Stimulated activated CD4-positive, alpha-beta T cell treated with anti-CD3 and anti-CD28 coated beads, Interleukin-4, amount 100 ng/mL, for 1 hour (primary cell): ENCODE measurements around the gene CCR9.
"Not testable (repeated sequence)": the region's sequence is repeated elsewhere in the genome, so short reads cannot be mapped to it uniquely, and the experiment has no call there.

ENCODE experiments used
- DNase-seq: peaks from one replicate; pipeline ENCODE4 v3.0.0-alpha.2; 2020

Gene CCR9, protein sequence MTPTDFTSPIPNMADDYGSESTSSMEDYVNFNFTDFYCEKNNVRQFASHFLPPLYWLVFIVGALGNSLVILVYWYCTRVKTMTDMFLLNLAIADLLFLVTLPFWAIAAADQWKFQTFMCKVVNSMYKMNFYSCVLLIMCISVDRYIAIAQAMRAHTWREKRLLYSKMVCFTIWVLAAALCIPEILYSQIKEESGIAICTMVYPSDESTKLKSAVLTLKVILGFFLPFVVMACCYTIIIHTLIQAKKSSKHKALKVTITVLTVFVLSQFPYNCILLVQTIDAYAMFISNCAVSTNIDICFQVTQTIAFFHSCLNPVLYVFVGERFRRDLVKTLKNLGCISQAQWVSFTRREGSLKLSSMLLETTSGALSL

DNA sequence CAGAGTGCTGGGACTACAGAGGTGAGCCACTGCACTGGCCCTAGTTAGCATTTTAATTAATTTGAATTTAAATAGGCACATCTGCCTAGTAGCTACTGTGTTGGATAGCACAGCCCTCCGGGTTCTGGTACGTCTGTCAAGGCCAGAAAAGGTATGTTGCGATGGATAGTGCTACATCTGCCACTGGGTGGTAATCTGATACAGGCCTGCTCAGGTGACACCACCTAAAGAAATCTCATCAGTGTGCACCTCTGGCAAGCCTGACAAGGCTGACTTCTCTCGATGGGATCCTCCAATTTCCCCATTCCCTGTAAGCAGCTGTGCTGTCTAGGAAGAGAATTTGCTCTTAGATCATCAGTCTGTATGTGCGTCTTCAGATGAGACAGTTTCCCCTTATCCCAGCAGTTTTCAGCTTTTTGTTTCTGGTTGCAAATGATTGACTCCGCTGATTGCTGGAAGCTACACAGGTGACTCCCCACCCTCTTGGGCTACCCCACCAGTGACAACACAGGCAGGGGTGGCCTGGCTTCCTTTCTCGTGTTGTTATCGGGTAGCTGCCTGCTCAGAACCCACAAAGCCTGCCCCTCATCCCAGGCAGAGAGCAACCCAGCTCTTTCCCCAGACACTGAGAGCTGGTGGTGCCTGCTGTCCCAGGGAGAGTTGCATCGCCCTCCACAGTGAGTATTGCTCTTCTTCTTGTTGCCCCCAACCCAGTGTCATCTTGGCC, at the start of gene CCR9:
TSS of gene CCR9 (plus strand) at position 565 of the 727 bp plus-strand sequence. CDS start 8,391 bp downstream, outside the sequence.
- DNase-seq: no peak

- DNase-seq: no peak
Observed at GRCh38 chr3:45838466-45838865, 47.9 kb upstream of the CCR9 start.

GRCh38 chr3:45841420-45841756, 45.0 kb upstream of the CCR9 start:
- DNase-seq: peak; percentile 14

GRCh38 chr3:45841757-45842491, 44.4 kb upstream of the CCR9 start, which contains the start of gene LZTFL1:
Gene LZTFL1, minus strand, starts transcription at chr3:45842119. Its CDS starts 128 bp downstream, at chr3:45841991.
- peak; percentile 83 for DNase-seq

DNA sequence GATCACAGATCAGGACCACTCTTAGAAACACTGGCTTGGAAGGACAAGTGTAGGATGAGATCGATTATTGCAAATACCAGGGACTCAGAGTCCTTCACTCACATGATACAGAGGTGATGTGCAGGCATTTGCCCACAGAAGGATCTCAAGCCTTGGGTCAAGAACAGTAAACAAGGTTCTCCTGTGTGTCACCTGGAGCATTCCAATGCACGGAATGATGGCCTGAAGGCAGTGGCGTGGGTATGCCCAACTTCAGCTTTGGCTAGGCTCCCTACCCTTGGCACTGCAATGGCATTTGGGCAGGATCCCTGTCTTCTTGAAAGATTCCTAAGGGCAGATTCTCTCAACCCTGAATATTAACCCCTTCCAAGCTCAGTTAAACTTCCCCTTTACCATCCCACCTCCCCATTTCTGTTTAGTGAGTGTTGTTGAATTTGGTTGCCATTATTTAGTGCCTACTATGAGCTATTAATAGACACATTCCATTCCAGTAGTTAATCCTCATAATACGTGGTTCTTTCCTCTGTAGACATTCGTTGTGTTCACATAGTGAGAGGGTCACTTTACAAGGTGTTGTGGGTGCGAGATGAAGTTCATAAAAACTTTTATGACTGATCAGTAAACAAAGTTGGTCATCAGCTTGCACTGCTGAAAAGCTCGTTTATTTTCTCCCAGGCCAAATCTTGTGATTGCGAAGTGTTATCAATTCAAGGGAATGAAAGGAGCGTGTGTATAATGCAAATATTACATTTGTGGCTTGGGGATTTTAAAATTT, 43.3 kb upstream of the CCR9 start:
- DNase-seq: no peak

DNA sequence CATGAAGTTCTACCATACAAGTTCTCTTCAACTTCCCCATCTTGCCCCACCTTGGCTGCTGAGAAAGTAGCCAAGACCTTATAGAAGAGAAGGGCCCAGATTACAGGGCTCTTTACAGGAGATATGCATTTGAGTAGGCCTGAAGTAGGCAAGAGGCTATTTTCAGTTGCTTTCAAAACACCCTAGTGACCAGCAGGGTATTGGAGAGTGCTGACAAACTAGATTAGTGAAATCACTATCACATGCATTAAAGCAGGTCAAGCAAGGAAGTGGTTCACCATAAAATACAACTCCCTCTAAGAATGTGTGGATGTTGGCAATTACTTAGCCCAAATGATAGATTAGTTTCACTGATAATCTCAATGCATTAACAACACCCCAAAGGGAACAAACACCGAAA, 41.7 kb upstream of the CCR9 start:
- DNase-seq: no peak

GRCh38 chr3:45848392-45848791, 38.0 kb upstream of the CCR9 start:
- no peak for DNase-seq

DNA sequence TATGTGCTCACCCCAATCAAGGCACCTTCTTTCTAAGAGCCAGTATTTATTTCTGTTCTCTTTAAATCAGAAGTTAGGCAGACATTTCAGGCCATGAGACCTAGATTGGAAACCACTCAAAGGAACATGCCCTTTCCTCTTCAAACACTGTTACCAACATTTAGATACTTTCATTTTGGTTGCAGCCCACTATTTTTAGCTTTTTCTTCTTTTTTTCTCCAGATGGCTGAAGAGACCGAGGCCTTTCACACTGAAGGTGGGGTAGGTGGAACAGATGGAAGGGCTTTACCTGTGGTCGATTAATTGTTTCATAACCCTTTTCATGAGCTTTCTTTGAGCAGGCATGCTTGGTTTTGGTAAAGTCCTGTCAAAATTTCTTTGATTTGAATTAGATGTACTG, 33.5 kb upstream of the CCR9 start:
- DNase-seq: no peak

- not testable (repeated sequence) for DNase-seq
Observed at GRCh38 chr3:45856323-45856722, 30.0 kb upstream of the CCR9 start.

DNA sequence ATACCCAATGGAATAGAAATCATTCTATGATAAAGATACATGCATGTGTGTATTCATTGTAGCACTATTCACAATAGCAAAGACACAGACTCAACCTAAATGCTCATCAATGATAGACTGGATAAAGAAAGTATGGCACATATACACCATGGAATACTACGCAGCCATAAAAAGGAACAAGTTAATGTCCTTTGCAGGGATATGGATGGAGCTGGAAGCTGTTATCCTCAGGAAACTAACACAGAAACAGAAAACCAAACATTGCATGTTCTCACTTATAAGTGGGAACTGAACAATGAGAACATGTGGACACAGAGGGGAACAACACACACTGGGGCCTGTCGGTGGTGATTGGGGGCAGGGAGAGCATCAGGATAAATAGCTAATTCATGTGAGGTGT, 29.3 kb upstream of the CCR9 start:
- DNase-seq: not testable (repeated sequence)

DNA sequence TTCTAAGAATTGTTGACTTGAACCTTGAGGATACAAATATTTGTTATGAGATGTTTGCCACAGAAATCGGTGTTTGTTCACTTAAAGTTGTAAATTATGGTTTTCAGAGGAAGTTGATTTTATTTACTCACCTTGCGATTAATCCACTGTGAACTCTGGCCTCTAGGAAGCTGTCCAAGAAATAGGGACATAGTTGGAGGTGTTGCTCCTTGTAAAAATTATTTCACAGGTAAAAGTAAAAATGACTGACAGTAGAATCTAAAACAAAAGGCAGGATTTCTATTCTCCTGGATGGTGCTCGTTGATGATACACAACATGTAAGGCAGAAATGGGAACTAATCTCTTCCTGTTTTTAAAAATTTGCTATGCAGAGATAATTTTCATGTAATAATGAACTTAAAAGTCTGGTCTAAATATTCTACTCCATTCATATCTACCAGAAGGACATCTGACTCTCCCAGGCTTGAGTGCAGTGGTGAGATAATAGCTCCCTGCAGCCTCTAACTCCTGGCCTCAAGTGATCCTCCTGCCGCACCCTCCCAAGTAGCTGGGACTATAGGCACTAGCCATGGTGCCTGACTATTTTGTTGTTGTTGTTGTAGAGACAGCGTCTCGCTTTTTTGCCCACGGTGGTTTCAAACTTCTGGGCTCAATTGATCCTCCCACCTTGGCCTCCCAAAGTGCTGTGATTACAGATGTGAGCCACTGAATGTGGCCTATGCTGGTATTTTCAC, 27.4 kb upstream of the CCR9 start:
- no peak for DNase-seq

DNA sequence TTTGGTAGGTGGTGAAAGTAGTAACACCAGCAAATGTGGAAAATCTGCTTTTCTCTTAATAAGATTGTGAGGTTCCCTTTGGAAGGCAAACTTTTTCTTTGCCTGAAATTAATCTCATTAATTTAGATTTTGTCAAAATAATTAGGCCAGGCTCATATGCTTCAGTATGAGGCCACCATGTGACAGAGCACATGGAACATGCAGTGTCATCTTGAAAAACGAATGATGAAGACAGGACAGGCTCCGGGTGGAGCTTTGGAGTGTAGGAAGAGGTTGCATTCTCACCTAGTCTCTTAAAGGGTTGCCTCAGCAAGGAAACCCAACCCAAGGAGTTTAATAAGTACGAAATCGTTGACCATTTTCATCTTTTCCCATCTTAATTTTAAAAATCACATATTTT, 25.9 kb upstream of the CCR9 start:
- no peak for DNase-seq

- DNase-seq: no peak
Observed at GRCh38 chr3:45861043-45861719, 25.2 kb upstream of the CCR9 start.

DNA sequence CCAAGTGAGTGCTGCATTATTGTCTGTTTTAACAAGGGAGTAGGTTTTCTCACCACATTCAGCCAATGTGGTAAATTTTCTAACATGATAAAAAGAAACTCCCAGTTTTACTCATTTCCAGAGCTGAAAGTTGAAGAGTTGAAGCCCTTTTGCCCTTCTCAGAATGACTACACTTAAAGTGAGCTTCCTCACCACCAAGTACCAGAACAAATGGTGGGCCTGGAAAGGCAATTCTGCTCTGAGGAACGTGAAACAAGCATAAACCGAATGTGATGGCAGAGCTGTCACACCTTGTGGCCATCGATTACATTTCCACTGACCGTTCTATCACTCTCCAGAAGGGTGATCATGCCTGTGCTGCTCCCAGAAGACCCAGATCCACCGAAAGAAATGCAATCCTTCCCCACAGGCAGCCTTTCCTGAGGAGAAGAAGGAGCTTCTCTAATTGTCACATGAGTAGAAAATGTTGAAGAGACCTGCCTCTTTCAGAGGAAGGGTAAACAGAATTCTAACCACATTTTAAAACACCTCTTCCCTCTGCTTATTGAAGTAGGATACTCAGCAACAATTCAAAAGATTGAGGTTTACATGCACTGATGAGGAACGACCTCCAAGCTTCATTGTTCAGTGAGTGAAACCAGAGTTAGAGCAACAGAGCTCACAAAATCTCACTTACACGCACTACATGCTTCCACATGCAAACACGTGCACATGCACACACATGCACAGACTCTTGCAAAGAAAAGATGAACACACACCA, 21.4 kb upstream of the CCR9 start:
- no peak for DNase-seq

GRCh38 chr3:45865563-45865962, 20.8 kb upstream of the CCR9 start:
- no peak for DNase-seq

DNA sequence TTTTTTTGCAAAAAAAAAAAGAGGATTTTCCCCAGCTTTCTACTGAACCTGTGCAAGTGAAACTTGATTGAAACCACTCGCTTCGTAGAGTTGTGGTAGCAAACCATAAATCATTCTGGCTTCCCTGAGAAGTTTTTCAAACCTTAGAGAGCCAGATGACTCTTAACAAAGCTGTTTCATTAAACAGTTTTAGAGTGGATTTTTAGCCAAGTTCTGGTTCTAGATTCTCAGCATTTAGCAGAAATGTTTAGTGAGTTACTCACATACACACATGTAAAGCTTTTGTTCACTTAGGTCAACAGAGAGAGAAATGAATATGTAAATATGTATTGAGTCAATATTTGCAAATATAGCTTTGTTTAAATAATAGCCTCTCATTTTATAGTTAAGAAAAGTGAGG, 18.1 kb upstream of the CCR9 start:
- no peak for DNase-seq

DNA sequence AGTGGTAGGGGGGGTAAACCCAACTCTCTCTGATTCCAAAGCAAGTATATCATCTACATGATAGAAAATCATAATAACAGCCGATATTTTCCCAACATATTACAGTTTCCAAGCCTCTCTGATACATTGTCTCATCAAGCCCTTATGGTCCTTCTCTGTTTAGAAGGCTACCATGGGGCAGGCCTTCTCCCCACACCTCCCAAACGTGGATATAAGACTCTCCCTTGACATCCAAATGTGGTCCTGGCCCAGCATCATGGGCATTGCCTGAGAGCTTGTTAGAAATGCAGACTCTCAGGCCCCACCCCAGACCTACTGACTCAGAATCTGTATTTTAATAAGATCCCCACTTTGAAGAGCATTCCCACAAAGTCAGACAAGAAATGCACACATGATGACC, 17.7 kb upstream of the CCR9 start:
- no peak for DNase-seq

- no peak for DNase-seq
Observed at GRCh38 chr3:45869638-45870037, 16.7 kb upstream of the CCR9 start.

DNA sequence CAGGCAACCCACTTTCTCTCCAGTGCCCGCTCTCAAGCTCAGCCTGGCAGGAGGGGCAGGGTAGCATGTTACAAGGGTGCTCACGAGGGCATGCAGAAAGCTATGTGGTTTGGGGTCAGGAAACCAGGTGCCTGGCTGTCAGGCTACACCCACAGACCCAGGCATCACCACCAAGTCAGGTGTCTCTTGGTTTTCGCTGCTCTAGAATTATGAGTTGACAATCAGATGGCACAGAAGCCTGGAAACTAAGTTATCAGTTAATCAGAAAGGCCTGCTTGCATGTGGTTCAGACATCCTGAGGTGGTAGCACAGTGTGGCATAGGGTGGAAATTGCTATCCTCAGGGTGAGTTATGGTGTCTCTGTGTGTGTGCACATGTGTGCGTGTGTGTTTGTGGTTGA, 16.2 kb upstream of the CCR9 start:
- peak; percentile 24 for DNase-seq

GRCh38 chr3:45871780-45872179, 14.6 kb upstream of the CCR9 start:
- DNase-seq: no peak

GRCh38 chr3:45872569-45872968, 13.8 kb upstream of the CCR9 start:
- DNase-seq: no peak
